ENCODE data around the gene PDE11A.
"Not testable (repeated sequence)": the region's sequence is repeated elsewhere in the genome, so short reads cannot be mapped to it uniquely, and the experiment has no call there.

The PDE11A gene

GRCh38 chr2:177881008-177881747, 191.4 kb downstream of the PDE11A start:
- no peak for DNase-seq

GRCh38 chr2:177880285-177880684, 192.3 kb downstream of the PDE11A start:
- no peak for DNase-seq

- DNase-seq = no peak
Measured at GRCh38 chr2:177876950-177877349, 195.6 kb downstream of the PDE11A start.

GRCh38 chr2:177874686-177875085, 197.9 kb downstream of the PDE11A start:
- no peak for DNase-seq

GRCh38 chr2:177873915-177874314, 198.7 kb downstream of the PDE11A start:
- DNase-seq = no peak

- DNase-seq = no peak
Measured at GRCh38 chr2:177872286-177872685, 200.3 kb downstream of the PDE11A start.

GRCh38 chr2:177869912-177870311, 202.7 kb downstream of the PDE11A start:
- DNase-seq = no peak

GRCh38 chr2:177869209-177869608, 203.4 kb downstream of the PDE11A start:
- DNase-seq = no peak

GRCh38 chr2:177868806-177869205, 203.8 kb downstream of the PDE11A start:
- no peak for DNase-seq

- no peak for DNase-seq
Measured at GRCh38 chr2:177857538-177857937, 215.0 kb downstream of the PDE11A start.

GRCh38 chr2:177852389-177852788, 220.2 kb downstream of the PDE11A start:
- peak; percentile 81 for DNase-seq

- DNase-seq = no peak
Measured at GRCh38 chr2:177843188-177843587, 229.4 kb downstream of the PDE11A start.

GRCh38 chr2:177842243-177842642, 230.3 kb downstream of the PDE11A start:
- no peak for DNase-seq

GRCh38 chr2:177835418-177836204, 237.0 kb downstream of the PDE11A start:
- not testable (repeated sequence) for DNase-seq

- DNase-seq = no peak
Measured at GRCh38 chr2:177832611-177833433, 239.8 kb downstream of the PDE11A start.

GRCh38 chr2:177830881-177831386, 241.6 kb downstream of the PDE11A start:
- peak; percentile 94 for DNase-seq

GRCh38 chr2:177828557-177828956, 244.0 kb downstream of the PDE11A start:
- DNase-seq = peak; percentile 40

GRCh38 chr2:177826897-177827296, 245.7 kb downstream of the PDE11A start:
- DNase-seq = no peak

GRCh38 chr2:177822941-177823340, 249.6 kb downstream of the PDE11A start:
- DNase-seq = no peak

- no peak for DNase-seq
Measured at GRCh38 chr2:177818412-177818811, 254.2 kb downstream of the PDE11A start.

GRCh38 chr2:177817300-177817699, 255.3 kb downstream of the PDE11A start:
- peak; percentile 71 for DNase-seq

GRCh38 chr2:177816766-177817165, 255.8 kb downstream of the PDE11A start:
- DNase-seq = peak; percentile 74
